SK-N-SH (cell line): Measurements from ENCODE around the gene KRTAP5-2.

ENCODE experiments used
- CHD2 ChIP-seq: fragments of 150-350 bp; IDR thresholded peaks from 2 replicates; pipeline ENCODE4 v1.6.1; 2018; ENCODE audit warnings: low read length; ENCODE audit not compliant: partially characterized antibody
- ELF1 ChIP-seq: IDR thresholded peaks from 2 replicates; pipeline ENCODE4 v1.4.0; 2012
- EP300 ChIP-seq, 2 experiments: IDR thresholded peaks; 2 replicates each; pipeline versions ENCODE4 v1.4.0 to v1.6.1; 2012; ENCODE audit warnings: borderline replicate concordance in 1 of 2, low read depth in 1 of 2, low read length in 1 of 2
- EZH2phosphoT487 ChIP-seq: fragments of 200-600 bp; sonication (generic); IDR thresholded peaks from 2 replicates; pipeline ENCODE4 v1.6.1; 2017; ENCODE audit warnings: low read depth, mixed run types, mild to moderate bottlenecking, antibody characterized with exemption, moderate library complexity, borderline replicate concordance
- GABPA ChIP-seq: IDR thresholded peaks from 2 replicates; pipeline ENCODE4 v1.4.0; 2012; ENCODE audit warnings: low read depth, mild to moderate bottlenecking
- GATA2 ChIP-seq: sonication (generic); formaldehyde crosslinking; IDR thresholded peaks from 2 replicates; pipeline ENCODE4 v1.5.0; 2020; ENCODE audit warnings: mild to moderate bottlenecking, missing genetic modification reagents
- NFIC ChIP-seq: IDR thresholded peaks from 2 replicates; pipeline ENCODE4 v1.4.0; 2012; ENCODE audit warnings: borderline replicate concordance
- POLR2AphosphoS5 ChIP-seq: IDR thresholded peaks from 2 replicates; pipeline ENCODE4 v1.6.1; 2012; ENCODE audit warnings: low read depth, low read length
- RFX5 ChIP-seq: IDR thresholded peaks from 2 replicates; pipeline ENCODE4 v1.6.1; 2012; ENCODE audit warnings: mild to moderate bottlenecking, improper control_type of control experiment, low read length
- SMC3 ChIP-seq: IDR thresholded peaks from 2 replicates; pipeline ENCODE4 v1.6.1; 2012; ENCODE audit warnings: low read depth, low read length, improper control_type of control experiment
- TF ChIP-seq, protein P1 (sequence below): fragments of 200-600 bp; sonication (generic); IDR thresholded peaks from 2 replicates; pipeline ENCODE4 v1.6.1; 2017; ENCODE audit warnings: antibody characterized with exemption, mild to moderate bottlenecking, moderate library complexity
- TF ChIP-seq, protein P2 (sequence below): fragments of 150-350 bp; IDR thresholded peaks from 2 replicates; pipeline ENCODE4 v1.6.1; 2017; ENCODE audit warnings: antibody characterized with exemption, low read length, low read depth, borderline replicate concordance
- TF ChIP-seq, protein P3 (sequence below): IDR thresholded peaks from 2 replicates; pipeline ENCODE4 v1.4.0; 2012; ENCODE audit warnings: low read depth
- TF ChIP-seq, protein P4 (sequence below): IDR thresholded peaks from 2 replicates; pipeline ENCODE4 v1.6.1; 2012; ENCODE audit warnings: mild to moderate bottlenecking, low read depth, low read length, moderate library complexity

DNA sequence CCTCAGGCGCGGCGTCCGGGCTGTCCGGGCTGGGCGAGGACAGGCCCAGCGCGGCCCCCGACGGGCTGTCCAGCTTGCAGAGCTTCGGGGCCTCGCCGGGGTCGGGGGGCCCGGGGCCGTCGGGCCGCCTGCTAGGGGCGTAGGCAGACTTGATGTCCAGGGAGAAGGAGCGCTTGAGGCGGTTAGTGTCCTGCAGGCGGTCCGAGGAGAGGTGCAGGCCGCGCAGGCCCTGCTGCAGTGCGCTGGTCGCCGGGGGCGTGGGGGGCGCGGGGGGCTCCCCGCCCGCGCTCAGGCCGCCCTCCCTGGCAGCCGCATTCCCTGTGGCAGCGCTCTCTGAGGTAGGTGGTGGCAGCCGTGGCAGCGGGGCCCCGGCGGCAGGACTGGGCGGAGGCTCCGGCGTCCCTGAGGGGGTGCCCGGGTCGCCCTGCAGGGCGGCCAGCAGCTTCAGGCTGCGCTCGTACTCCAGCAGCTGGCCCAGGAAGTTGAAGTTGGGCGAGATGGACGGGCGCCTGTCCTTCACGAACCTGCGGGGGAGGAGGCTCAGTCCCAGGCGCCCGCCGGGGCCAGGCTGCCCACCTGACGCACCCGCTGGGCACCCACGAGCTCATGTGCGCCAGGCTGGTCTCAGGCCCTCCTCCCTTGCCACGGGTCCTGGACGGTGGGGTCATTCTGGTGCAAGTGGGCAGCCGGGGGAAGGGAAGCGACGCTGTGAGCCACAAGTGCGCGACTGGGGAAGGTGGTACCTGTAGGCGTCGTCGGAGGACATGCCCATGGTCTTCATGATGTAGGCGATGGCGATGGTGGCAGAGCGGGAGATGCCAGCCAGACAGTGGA, 40.8 kb downstream of the KRTAP5-2 start:
- TF ChIP-seq POLR2AphosphoS5: no peak
- TF ChIP-seq, protein P1, sequence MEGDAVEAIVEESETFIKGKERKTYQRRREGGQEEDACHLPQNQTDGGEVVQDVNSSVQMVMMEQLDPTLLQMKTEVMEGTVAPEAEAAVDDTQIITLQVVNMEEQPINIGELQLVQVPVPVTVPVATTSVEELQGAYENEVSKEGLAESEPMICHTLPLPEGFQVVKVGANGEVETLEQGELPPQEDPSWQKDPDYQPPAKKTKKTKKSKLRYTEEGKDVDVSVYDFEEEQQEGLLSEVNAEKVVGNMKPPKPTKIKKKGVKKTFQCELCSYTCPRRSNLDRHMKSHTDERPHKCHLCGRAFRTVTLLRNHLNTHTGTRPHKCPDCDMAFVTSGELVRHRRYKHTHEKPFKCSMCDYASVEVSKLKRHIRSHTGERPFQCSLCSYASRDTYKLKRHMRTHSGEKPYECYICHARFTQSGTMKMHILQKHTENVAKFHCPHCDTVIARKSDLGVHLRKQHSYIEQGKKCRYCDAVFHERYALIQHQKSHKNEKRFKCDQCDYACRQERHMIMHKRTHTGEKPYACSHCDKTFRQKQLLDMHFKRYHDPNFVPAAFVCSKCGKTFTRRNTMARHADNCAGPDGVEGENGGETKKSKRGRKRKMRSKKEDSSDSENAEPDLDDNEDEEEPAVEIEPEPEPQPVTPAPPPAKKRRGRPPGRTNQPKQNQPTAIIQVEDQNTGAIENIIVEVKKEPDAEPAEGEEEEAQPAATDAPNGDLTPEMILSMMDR: no peak
- no peak for TF ChIP-seq SMC3
- no peak for TF ChIP-seq EP300 (IDR thresholded peaks at IDR 0.05; ENCODE audit: borderline replicate concordance in 1 of 2, low read depth in 1 of 2, low read length in 1 of 2)
- TF ChIP-seq GATA2 (CRISPR knock-in tag): no peak
- no peak for TF ChIP-seq GABPA
- TF ChIP-seq NFIC: no peak
- no peak for TF ChIP-seq RFX5
- TF ChIP-seq EZH2phosphoT487: no peak
- TF ChIP-seq, protein P2, sequence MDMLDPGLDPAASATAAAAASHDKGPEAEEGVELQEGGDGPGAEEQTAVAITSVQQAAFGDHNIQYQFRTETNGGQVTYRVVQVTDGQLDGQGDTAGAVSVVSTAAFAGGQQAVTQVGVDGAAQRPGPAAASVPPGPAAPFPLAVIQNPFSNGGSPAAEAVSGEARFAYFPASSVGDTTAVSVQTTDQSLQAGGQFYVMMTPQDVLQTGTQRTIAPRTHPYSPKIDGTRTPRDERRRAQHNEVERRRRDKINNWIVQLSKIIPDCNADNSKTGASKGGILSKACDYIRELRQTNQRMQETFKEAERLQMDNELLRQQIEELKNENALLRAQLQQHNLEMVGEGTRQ: no peak
- TF ChIP-seq, protein P3, sequence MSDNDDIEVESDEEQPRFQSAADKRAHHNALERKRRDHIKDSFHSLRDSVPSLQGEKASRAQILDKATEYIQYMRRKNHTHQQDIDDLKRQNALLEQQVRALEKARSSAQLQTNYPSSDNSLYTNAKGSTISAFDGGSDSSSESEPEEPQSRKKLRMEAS: no peak
- TF ChIP-seq, protein P4, sequence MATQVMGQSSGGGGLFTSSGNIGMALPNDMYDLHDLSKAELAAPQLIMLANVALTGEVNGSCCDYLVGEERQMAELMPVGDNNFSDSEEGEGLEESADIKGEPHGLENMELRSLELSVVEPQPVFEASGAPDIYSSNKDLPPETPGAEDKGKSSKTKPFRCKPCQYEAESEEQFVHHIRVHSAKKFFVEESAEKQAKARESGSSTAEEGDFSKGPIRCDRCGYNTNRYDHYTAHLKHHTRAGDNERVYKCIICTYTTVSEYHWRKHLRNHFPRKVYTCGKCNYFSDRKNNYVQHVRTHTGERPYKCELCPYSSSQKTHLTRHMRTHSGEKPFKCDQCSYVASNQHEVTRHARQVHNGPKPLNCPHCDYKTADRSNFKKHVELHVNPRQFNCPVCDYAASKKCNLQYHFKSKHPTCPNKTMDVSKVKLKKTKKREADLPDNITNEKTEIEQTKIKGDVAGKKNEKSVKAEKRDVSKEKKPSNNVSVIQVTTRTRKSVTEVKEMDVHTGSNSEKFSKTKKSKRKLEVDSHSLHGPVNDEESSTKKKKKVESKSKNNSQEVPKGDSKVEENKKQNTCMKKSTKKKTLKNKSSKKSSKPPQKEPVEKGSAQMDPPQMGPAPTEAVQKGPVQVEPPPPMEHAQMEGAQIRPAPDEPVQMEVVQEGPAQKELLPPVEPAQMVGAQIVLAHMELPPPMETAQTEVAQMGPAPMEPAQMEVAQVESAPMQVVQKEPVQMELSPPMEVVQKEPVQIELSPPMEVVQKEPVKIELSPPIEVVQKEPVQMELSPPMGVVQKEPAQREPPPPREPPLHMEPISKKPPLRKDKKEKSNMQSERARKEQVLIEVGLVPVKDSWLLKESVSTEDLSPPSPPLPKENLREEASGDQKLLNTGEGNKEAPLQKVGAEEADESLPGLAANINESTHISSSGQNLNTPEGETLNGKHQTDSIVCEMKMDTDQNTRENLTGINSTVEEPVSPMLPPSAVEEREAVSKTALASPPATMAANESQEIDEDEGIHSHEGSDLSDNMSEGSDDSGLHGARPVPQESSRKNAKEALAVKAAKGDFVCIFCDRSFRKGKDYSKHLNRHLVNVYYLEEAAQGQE: no peak
- no peak for TF ChIP-seq CHD2
- no peak for TF ChIP-seq ELF1
